AG10803 (cell line): ENCODE data around the gene TAF11L2.
"Not testable (repeated sequence)": the region's sequence is repeated elsewhere in the genome, so short reads cannot be mapped to it uniquely, and the experiment has no call there.

Experiments
- DNase-seq: peaks from one replicate; pipeline ENCODE4 v3.0.0; 2010; ENCODE audit warnings: low read depth
- H3K4me3 ChIP-seq: 2 replicates; pipeline ENCODE4 v1.5.1; 2011; ENCODE audit warnings: mild to moderate bottlenecking, low read length, control low read depth
- CTCF ChIP-seq: conservative IDR thresholded peaks from 2 replicates; pipeline ENCODE4 v1.5.1; 2011; ENCODE audit warnings: mild to moderate bottlenecking, low read length, control low read depth, inconsistent platforms

The TAF11L2 gene

GRCh38 chr5:17497446-17497845 is 585 bp upstream of the TAF11L2 start:
- no peak for TF ChIP-seq CTCF
- no peak for DNase-seq
- H3K4me3 ChIP-seq, result no peak overlapping the region

- DNase-seq, result no peak
- no peak for TF ChIP-seq CTCF
- no peak overlapping the region for H3K4me3 ChIP-seq
These were observed 13.8 kb downstream of the TAF11L2 start for GRCh38 chr5:17511775-17512325.

GRCh38 chr5:17517526-17517925 is 19.5 kb downstream of the TAF11L2 start:
- not testable (repeated sequence) for H3K4me3 ChIP-seq, DNase-seq

GRCh38 chr5:17518067-17518466 is 20.0 kb downstream of the TAF11L2 start, which contains the start of gene TAF11L3:
TAF11L3 (plus strand) TSS chr5:17518367.
- DNase-seq, H3K4me3 ChIP-seq: not testable (repeated sequence)

GRCh38 chr5:17519508-17519907 is 21.5 kb downstream of the TAF11L2 start:
- not testable (repeated sequence) for DNase-seq

GRCh38 chr5:17521501-17521900 is 23.5 kb downstream of the TAF11L2 start, which contains the start of gene TAF11L4:
TAF11L4 (plus strand) TSS chr5:17521801.
- not testable (repeated sequence) for DNase-seq

More at GRCh38 chr5:17519508-17519907, 21.5 kb downstream of the TAF11L2 start:
- H3K4me3 ChIP-seq, result not testable (repeated sequence)

GRCh38 chr5:17524935-17525334 is 26.9 kb downstream of the TAF11L2 start, which contains the start of gene TAF11L5:
TAF11L5 (plus strand) TSS chr5:17525235.
- DNase-seq, H3K4me3 ChIP-seq: not testable (repeated sequence)

More at GRCh38 chr5:17521501-17521900, 23.5 kb downstream of the TAF11L2 start, which contains the start of gene TAF11L4:
- H3K4me3 ChIP-seq, result not testable (repeated sequence)

- not testable (repeated sequence) for H3K4me3 ChIP-seq
- DNase-seq, result peak; percentile 2
These were observed 28.5 kb downstream of the TAF11L2 start for GRCh38 chr5:17526504-17526903.

GRCh38 chr5:17528369-17528768 is 30.3 kb downstream of the TAF11L2 start, which contains the start of gene TAF11L6:
TAF11L6 (plus strand) TSS chr5:17528669.
- not testable (repeated sequence) for DNase-seq, H3K4me3 ChIP-seq
